Measurements from ENCODE around the gene PRDM16.

PRDM16 gene

GRCh38 chr1:3251807-3252428 is 182.9 kb downstream of the PRDM16 start:
- no peak overlapping the region for H3K27ac ChIP-seq (replicated peaks; ENCODE audit: low read length)

GRCh38 chr1:3255680-3256079 is 186.7 kb downstream of the PRDM16 start:
- Histone ChIP-seq H3K27ac (replicated peaks; ENCODE audit: low read length) (no peak overlapping the region), H3K9me3 (replicated peaks in 1 of 2; ENCODE audit: control insufficient read depth in 2 of 2, insufficient read depth in 1 of 2, low read depth in 1 of 2, low read length in 2 of 2) (peaks cover 4 to 11% of the 10 kb centered on the region in 2 donors), H3K4me2 (ENCODE audit: insufficient read depth, low read length, poor library complexity, severe bottlenecking) (no peak overlapping the region), H3K27me3 (ENCODE audit: control insufficient read depth in 3 of 3, insufficient read depth in 3 of 3, low read depth in 1 of 3, low read length in 3 of 3) (peaks cover 0 to 56% (median 0%) of the 10 kb centered on the region in 3 experiments), H3K18ac (ENCODE audit: low read length) (peak overlapping the region; percentile 20), H3K14ac (ENCODE audit: low read length) (peak overlapping the region; percentile 42), H2AFZ (ENCODE audit: low read length) (no peak overlapping the region), H3K9ac (ENCODE audit: low read depth, low read length, poor library complexity) (peak overlapping the region; percentile 51), H3K23ac (ENCODE audit: low read depth, low read length, poor library complexity) (peak overlapping the region; percentile 53), H4K91ac (ENCODE audit: low read depth, low read length, poor library complexity) (no peak overlapping the region), H3K79me1 (ENCODE audit: low read depth, low read length) (no peaks in the 10 kb centered on the region), H2BK5ac (ENCODE audit: low read length) (no peak overlapping the region), H2BK12ac (ENCODE audit: low read length) (peak overlapping the region; percentile 65), H3K4ac (ENCODE audit: low read length) (no peak overlapping the region), H2BK120ac (ENCODE audit: low read depth, low read length) (no peak overlapping the region), H4K8ac (ENCODE audit: low read depth, low read length) (no peak overlapping the region), H2AK5ac (ENCODE audit: low read depth, low read length) (peak overlapping the region; percentile 68), H3K36me3 (replicated peaks in 1 of 2; ENCODE audit: control insufficient read depth in 2 of 2, insufficient read depth in 2 of 2, low read length in 2 of 2) (no peaks in the 10 kb centered on the region), H3K4me3 (ENCODE audit: low read length in 2 of 2) (no peak overlapping the region), H2BK15ac (ENCODE audit: low read length) (no peak overlapping the region), H3K4me1 (ENCODE audit: control insufficient read depth in 2 of 2, insufficient read depth in 1 of 2, low read depth in 1 of 2, low read length in 2 of 2) (peaks cover 2 to 23% of the 10 kb centered on the region in 2 donors)
- no CpG with 5 or more reads among the region's 15 CpGs for WGBS, 2 donors (ENCODE audit: extremely low coverage in 2 of 2, insufficient read length in 2 of 2, insufficient replicate concordance in 1 of 2)
- DNase-seq (ENCODE audit: low spot score), result no peak

More at GRCh38 chr1:3251807-3252428, 182.9 kb downstream of the PRDM16 start:
- Histone ChIP-seq H4K8ac (ENCODE audit: low read depth, low read length) (no peak overlapping the region), H3K4me1 (ENCODE audit: control insufficient read depth in 2 of 2, insufficient read depth in 1 of 2, low read depth in 1 of 2, low read length in 2 of 2) (peaks cover 29 to 44% of the 10 kb centered on the region in 2 donors), H3K27me3 (ENCODE audit: control insufficient read depth in 3 of 3, insufficient read depth in 3 of 3, low read depth in 1 of 3, low read length in 3 of 3) (peaks cover 0 to 38% (median 0%) of the 10 kb centered on the region in 3 experiments), H2BK15ac (ENCODE audit: low read length) (no peak overlapping the region), H3K9me3 (replicated peaks in 1 of 2; ENCODE audit: control insufficient read depth in 2 of 2, insufficient read depth in 1 of 2, low read depth in 1 of 2, low read length in 2 of 2) (peaks cover 0 to 8% of the 10 kb centered on the region in 2 donors), H3K36me3 (replicated peaks in 1 of 2; ENCODE audit: control insufficient read depth in 2 of 2, insufficient read depth in 2 of 2, low read length in 2 of 2) (no peaks in the 10 kb centered on the region), H3K23ac (ENCODE audit: low read depth, low read length, poor library complexity) (no peak overlapping the region), H3K79me1 (ENCODE audit: low read depth, low read length) (no peaks in the 10 kb centered on the region), H3K4ac (ENCODE audit: low read length) (no peak overlapping the region), H2BK12ac (ENCODE audit: low read length) (no peak overlapping the region), H4K91ac (ENCODE audit: low read depth, low read length, poor library complexity) (no peak overlapping the region), H2AK5ac (ENCODE audit: low read depth, low read length) (peak overlapping the region; percentile 96), H3K18ac (ENCODE audit: low read length) (peak overlapping the region; percentile 20), H2BK120ac (ENCODE audit: low read depth, low read length) (peak overlapping the region; percentile 72), H3K14ac (ENCODE audit: low read length) (no peak overlapping the region), H2BK5ac (ENCODE audit: low read length) (no peak overlapping the region), H2AFZ (ENCODE audit: low read length) (no peak overlapping the region), H3K4me3 (ENCODE audit: low read length in 2 of 2) (no peak overlapping the region), H3K4me2 (ENCODE audit: insufficient read depth, low read length, poor library complexity, severe bottlenecking) (no peak overlapping the region), H3K9ac (ENCODE audit: low read depth, low read length, poor library complexity) (no peak overlapping the region)
- no CpG with 5 or more reads among the region's 17 CpGs for WGBS, 2 donors (ENCODE audit: extremely low coverage in 2 of 2, insufficient read length in 2 of 2, insufficient replicate concordance in 1 of 2)
- DNase-seq (ENCODE audit: low spot score), result no peak

GRCh38 chr1:3257788-3258187 is 188.8 kb downstream of the PRDM16 start:
- no peak overlapping the region for H2AFZ ChIP-seq (ENCODE audit: low read length)
- no peak overlapping the region for H3K27ac ChIP-seq (replicated peaks; ENCODE audit: low read length)
- DNase-seq (ENCODE audit: low spot score), result no peak
- no peak overlapping the region for H3K4me2 ChIP-seq (ENCODE audit: insufficient read depth, low read length, poor library complexity, severe bottlenecking)
- H3K9me3 ChIP-seq (replicated peaks in 1 of 2; ENCODE audit: control insufficient read depth in 2 of 2, insufficient read depth in 1 of 2, low read depth in 1 of 2, low read length in 2 of 2), result peaks cover 4 to 11% of the 10 kb centered on the region in 2 donors
- H2BK15ac ChIP-seq (ENCODE audit: low read length), result no peak overlapping the region
- H3K9ac ChIP-seq (ENCODE audit: low read depth, low read length, poor library complexity), result no peak overlapping the region
- H4K91ac ChIP-seq (ENCODE audit: low read depth, low read length, poor library complexity), result no peak overlapping the region
- H2BK5ac ChIP-seq (ENCODE audit: low read length), result no peak overlapping the region
- peaks cover 0 to 41% (median 0%) of the 10 kb centered on the region in 3 experiments for H3K27me3 ChIP-seq (ENCODE audit: control insufficient read depth in 3 of 3, insufficient read depth in 3 of 3, low read depth in 1 of 3, low read length in 3 of 3)
- H3K4me3 ChIP-seq (ENCODE audit: low read length in 2 of 2), result no peak overlapping the region
- no peaks in the 10 kb centered on the region for H3K79me1 ChIP-seq (ENCODE audit: low read depth, low read length)
- H3K36me3 ChIP-seq (replicated peaks in 1 of 2; ENCODE audit: control insufficient read depth in 2 of 2, insufficient read depth in 2 of 2, low read length in 2 of 2), result no peaks in the 10 kb centered on the region
- H3K4me1 ChIP-seq (ENCODE audit: control insufficient read depth in 2 of 2, insufficient read depth in 1 of 2, low read depth in 1 of 2, low read length in 2 of 2), result peaks cover 0 to 10% of the 10 kb centered on the region in 2 donors
- H3K18ac ChIP-seq (ENCODE audit: low read length), result no peak overlapping the region
- H2BK120ac ChIP-seq (ENCODE audit: low read depth, low read length), result no peak overlapping the region
- no peak overlapping the region for H3K14ac ChIP-seq (ENCODE audit: low read length)
- WGBS, 2 donors (ENCODE audit: extremely low coverage in 2 of 2, insufficient read length in 2 of 2, insufficient replicate concordance in 1 of 2), result no CpG with 5 or more reads among the region's 4 CpGs
- peak overlapping the region; percentile 53 for H2AK5ac ChIP-seq (ENCODE audit: low read depth, low read length)
- H3K4ac ChIP-seq (ENCODE audit: low read length), result no peak overlapping the region
- no peak overlapping the region for H4K8ac ChIP-seq (ENCODE audit: low read depth, low read length)
- no peak overlapping the region for H2BK12ac ChIP-seq (ENCODE audit: low read length)
- no peak overlapping the region for H3K23ac ChIP-seq (ENCODE audit: low read depth, low read length, poor library complexity)

- DNase-seq (ENCODE audit: low spot score), result no peak
- H3K18ac ChIP-seq (ENCODE audit: low read length), result no peak overlapping the region
- no CpG with 5 or more reads among the region's 16 CpGs for WGBS, 2 donors (ENCODE audit: extremely low coverage in 2 of 2, insufficient read length in 2 of 2, insufficient replicate concordance in 1 of 2)
- H2BK12ac ChIP-seq (ENCODE audit: low read length), result no peak overlapping the region
- peak overlapping the region; percentile 88 for H2BK5ac ChIP-seq (ENCODE audit: low read length)
- H3K27ac ChIP-seq (replicated peaks; ENCODE audit: low read length), result peak overlapping the region; percentile 42
- no peak overlapping the region for H2BK120ac ChIP-seq (ENCODE audit: low read depth, low read length)
- H2AFZ ChIP-seq (ENCODE audit: low read length), result no peak overlapping the region
- no peaks in the 10 kb centered on the region for H3K36me3 ChIP-seq (replicated peaks in 1 of 2; ENCODE audit: control insufficient read depth in 2 of 2, insufficient read depth in 2 of 2, low read length in 2 of 2)
- H3K23ac ChIP-seq (ENCODE audit: low read depth, low read length, poor library complexity), result no peak overlapping the region
- peaks cover 0 to 41% (median 0%) of the 10 kb centered on the region in 3 experiments for H3K27me3 ChIP-seq (ENCODE audit: control insufficient read depth in 3 of 3, insufficient read depth in 3 of 3, low read depth in 1 of 3, low read length in 3 of 3)
- peaks cover 0 to 9% of the 10 kb centered on the region in 2 donors for H3K4me1 ChIP-seq (ENCODE audit: control insufficient read depth in 2 of 2, insufficient read depth in 1 of 2, low read depth in 1 of 2, low read length in 2 of 2)
- no peak overlapping the region for H3K14ac ChIP-seq (ENCODE audit: low read length)
- H3K4ac ChIP-seq (ENCODE audit: low read length), result no peak overlapping the region
- no peak overlapping the region for H4K8ac ChIP-seq (ENCODE audit: low read depth, low read length)
- H3K9me3 ChIP-seq (replicated peaks in 1 of 2; ENCODE audit: control insufficient read depth in 2 of 2, insufficient read depth in 1 of 2, low read depth in 1 of 2, low read length in 2 of 2), result peaks cover 4 to 11% of the 10 kb centered on the region in 2 donors
- H3K4me2 ChIP-seq (ENCODE audit: insufficient read depth, low read length, poor library complexity, severe bottlenecking), result no peak overlapping the region
- H2AK5ac ChIP-seq (ENCODE audit: low read depth, low read length), result no peak overlapping the region
- no peak overlapping the region for H3K4me3 ChIP-seq (ENCODE audit: low read length in 2 of 2)
- no peaks in the 10 kb centered on the region for H3K79me1 ChIP-seq (ENCODE audit: low read depth, low read length)
- H2BK15ac ChIP-seq (ENCODE audit: low read length), result no peak overlapping the region
- no peak overlapping the region for H3K9ac ChIP-seq (ENCODE audit: low read depth, low read length, poor library complexity)
- no peak overlapping the region for H4K91ac ChIP-seq (ENCODE audit: low read depth, low read length, poor library complexity)
Observed at GRCh38 chr1:3258386-3259003, 189.5 kb downstream of the PRDM16 start.

All from neuronal stem cell (in vitro differentiated cells).